Measurements from ENCODE around the gene PXYLP1.

- TF ChIP-seq FOXK2 (IDR thresholded peaks at IDR 0.05), result no peak
- TF ChIP-seq FOXM1 (IDR thresholded peaks at IDR 0.05; ENCODE audit: borderline replicate concordance), result no peak
- TF ChIP-seq FOXA1 (IDR thresholded peaks at IDR 0.05), result no peak
- TF ChIP-seq SP1 (IDR thresholded peaks at IDR 0.05), result no peak
- TF ChIP-seq TARDBP (IDR thresholded peaks at IDR 0.05), result no peak
- TF ChIP-seq CTBP1 (IDR thresholded peaks at IDR 0.05; ENCODE audit: borderline replicate concordance), result no peak
- TF ChIP-seq HDGF (IDR thresholded peaks at IDR 0.05; ENCODE audit: borderline replicate concordance), result no peak
- TF ChIP-seq BHLHE40 (IDR thresholded peaks at IDR 0.05; ENCODE audit: borderline replicate concordance), result no peak
- no peak for TF ChIP-seq SUZ12 (IDR thresholded peaks at IDR 0.05)
- TF ChIP-seq ARNT (IDR thresholded peaks at IDR 0.05), result no peak
Observed at GRCh38 chr3:141184430-141184829, 47.2 kb upstream of the PXYLP1 start.

Measured in HEK293T (cell line).